NCI-H524 treated with DMSO at 0.1 percent for 48 hours (cell line): Measurements from ENCODE around the gene ARHGAP6.

Experiments used
- DNase-seq: peaks from one replicate; lab custom pipeline; 2025; lab: John Stamatoyannopoulos, UW

The ARHGAP6 gene

GRCh38 chrX:11351375-11352295 is 314.1 kb downstream of the ARHGAP6 start:
- DNase-seq: no peak

DNA sequence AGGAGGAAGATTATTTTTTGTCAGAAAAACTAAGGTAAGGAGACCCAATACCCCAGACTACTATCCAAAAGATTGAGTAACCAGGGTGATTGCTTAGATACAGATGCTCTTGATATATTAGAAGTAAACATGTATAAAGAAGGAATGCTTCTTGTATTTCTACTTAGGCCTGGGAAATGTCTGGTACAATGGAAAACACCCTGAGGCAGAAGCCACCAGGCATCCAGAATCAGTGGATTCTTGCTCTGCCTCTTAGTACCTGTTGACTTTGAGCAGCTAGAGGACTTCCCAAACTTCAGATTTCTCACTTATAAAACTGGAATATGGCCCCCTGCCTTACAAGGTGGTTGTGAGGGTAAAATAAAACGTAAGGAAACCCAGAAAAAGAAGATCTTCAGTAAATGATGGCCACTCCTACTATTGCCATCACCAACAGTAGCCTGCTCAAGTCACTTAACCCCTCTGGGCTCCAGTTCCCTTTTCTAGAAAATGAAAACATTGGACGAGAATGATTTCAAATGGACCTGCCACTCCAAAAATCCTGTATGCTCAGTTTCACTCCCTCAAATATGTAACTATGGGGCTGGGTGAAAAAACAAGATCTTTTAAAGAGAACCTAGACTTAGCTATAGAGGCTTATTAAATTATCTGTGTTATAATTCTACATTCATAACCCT is 315.9 kb downstream of the ARHGAP6 start:
- no peak for DNase-seq

- DNase-seq: no peak
These were observed 316.7 kb downstream of the ARHGAP6 start for GRCh38 chrX:11349020-11349419.

- no peak for DNase-seq
These were observed 318.4 kb downstream of the ARHGAP6 start for GRCh38 chrX:11347300-11347699.

DNA sequence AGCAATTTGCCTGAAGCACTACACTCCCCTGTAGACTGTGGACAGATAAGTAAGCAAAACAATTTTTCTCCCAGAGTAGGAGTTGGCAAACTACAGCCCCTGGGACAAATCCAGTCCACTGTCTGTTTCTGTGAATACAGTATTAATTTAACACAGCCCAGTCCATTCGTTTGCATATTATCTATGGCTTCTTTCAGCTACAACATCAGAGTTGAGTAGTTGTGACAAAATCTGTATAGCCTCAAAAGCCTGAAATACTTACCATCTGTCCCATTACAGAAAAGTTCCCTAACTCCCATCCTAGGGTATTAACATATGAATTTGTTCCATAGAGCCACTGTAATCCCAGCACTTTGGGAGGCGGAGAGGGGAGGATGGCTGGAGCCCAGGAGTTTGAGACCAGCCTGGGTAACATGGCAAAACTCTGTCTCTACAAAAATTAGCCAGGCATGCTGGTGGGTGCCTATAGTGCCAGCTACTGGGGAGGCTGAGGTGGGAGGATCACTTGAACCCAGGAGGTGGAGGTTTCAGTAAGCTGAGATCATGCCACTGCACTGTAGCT is 319.5 kb downstream of the ARHGAP6 start:
- DNase-seq: no peak

DNA sequence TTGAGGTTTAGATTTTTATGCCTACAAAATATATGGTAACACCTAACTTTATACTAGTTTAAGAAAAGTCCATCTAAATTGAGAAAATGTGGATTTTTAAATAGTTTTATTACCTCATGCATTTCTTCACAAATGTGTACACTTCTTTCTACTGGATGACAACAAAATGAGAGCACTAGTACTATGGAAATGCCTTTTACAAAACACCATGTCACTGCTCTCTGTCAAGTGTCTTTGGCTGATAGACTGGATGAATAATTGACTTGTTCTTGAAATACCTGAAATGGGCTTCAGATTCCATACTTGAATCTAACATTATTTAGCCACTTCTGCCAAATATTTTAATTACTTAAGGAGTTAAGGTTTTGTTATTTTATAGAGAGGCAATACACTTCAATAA is 323.0 kb downstream of the ARHGAP6 start:
- no peak for DNase-seq

DNA sequence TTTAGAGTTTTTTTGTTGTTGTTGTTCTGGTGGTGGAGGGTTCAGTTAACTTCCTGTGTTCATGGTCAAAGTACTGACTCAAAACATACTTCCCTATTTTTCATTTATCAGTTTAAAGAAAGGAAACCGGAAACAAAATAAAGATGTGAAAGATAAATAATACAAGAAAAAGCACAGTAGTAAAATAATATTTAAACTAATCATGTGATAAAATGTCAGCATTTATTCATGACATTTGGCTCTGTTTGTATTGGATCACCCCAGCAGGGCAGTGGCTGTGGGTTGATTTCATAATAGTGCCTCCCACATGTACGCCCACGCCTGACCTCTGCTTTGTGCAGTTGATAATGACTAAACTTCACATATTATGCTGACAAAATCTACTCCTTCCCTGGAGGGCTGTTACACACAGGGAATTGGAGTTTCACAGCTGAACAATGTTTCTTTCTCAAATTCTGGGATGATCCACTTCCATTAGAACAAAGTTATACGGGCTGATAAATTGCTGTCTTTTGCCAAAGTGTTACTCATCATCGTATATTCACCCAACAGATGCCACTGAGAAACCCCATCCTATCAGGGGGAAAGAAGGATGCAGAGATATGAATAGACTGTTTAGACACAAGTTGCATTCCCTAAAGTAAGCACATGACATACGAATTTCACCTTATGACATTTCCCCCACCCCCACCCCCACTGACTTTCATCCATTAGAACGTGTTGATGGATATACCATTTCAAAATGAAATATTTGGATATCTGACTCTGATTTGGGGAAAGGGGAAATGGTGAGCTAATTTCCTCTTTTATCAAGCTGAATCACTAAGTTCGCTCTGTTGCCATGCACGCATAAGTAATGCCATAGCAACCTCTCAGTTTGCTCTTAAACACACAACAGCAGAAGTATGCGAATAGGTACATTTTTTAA is 324.2 kb downstream of the ARHGAP6 start:
- no peak for DNase-seq

GRCh38 chrX:11337292-11338009 is 328.3 kb downstream of the ARHGAP6 start:
- DNase-seq: no peak

DNA sequence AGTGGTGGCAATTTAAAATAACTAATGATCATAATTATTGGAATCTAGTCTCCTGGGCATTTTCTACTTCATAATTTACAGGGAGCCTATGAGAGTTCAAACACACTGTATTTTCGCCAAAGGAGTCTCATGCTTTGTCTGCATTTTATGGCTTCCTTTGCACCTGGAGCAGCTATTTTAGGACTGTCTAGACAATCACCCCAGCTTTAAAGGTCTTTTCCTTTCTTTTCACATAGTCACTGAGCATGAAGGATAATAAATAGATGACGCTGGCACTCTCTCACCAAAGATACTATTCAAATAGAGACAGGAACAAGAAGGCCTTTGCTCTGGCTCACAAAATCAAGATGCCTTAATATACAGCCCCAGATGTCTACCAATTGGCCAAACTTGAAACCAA is 329.5 kb downstream of the ARHGAP6 start:
- no peak for DNase-seq

GRCh38 chrX:11334165-11334564 is 331.6 kb downstream of the ARHGAP6 start:
- no peak for DNase-seq

- DNase-seq: no peak
These were observed 333.9 kb downstream of the ARHGAP6 start for GRCh38 chrX:11331788-11332187.

DNA sequence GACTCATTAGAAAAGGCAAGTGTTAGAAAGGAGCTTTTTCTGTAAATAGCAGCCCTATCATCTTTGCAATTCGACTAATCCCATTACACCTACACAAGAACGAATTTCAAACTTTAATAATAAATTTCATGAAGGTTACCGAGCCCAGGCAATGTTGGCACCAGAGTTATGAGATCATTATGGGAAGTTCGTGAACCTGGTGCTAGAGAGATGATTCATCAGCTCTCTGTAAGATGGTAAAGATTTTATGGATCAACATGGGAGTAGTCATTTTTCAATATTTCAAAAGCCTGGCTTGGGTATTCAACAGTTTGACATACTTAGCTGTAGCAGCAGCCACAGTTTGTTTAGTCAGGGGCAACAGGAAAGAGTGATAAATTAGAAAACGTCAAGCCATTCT is 336.7 kb downstream of the ARHGAP6 start:
- no peak for DNase-seq

GRCh38 chrX:11328134-11328533 is 337.6 kb downstream of the ARHGAP6 start:
- DNase-seq: no peak

DNA sequence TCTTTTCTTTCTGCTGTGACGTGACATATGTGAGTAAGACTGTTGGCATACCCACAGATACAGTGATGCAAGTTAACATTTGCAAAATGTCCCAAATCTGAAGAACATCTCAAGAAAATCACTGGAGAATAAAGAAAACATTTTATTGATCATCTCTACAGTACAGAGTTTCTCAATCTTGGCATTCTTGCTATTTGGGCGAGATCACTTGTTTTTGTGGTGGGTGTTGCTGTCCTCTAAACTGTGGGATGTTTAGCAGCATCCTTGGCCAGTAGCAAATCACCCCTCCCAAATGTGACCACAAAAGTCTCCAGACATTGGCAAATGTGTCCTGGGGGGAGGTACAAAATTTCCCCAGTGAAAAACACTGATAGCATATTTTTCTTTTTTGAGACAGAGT is 343.7 kb downstream of the ARHGAP6 start:
- DNase-seq: no peak

DNA sequence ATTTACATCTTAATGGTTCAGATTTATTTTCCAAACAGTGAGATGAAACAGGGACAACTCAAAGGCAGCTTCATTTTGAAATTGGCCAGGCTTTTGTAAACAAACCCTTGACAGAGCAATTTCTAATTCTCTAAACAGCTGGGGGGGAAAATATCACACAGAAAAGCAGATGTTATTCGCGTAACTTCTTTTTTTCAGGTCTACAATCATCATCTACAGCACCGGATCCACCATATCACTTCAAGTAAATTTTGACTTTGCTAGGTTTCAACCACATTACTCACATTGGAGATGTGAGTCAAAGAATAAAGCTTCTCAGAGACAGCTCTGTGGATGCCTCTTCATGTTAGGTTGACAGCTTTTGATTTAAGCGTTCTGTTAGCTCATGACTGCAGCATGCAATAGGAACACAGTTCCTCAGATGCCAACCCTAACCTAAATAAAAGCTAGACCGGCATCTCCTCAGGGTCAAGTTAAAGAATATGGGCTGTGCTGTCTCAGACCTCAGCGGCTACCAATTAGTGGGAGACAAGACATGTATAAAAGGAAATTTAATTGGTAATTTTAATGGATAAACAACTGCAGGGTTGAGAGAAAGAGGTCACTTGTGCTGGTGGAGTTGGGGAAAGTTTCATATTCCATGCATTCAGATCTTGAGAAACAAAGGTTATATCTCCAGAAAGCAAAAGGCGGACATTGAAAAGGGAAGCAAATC is 345.8 kb downstream of the ARHGAP6 start:
- DNase-seq: no peak

- no peak for DNase-seq
These were observed 354.0 kb downstream of the ARHGAP6 start for GRCh38 chrX:11311706-11312105.

- DNase-seq: no peak
These were observed 356.5 kb downstream of the ARHGAP6 start for GRCh38 chrX:11309220-11309619.

DNA sequence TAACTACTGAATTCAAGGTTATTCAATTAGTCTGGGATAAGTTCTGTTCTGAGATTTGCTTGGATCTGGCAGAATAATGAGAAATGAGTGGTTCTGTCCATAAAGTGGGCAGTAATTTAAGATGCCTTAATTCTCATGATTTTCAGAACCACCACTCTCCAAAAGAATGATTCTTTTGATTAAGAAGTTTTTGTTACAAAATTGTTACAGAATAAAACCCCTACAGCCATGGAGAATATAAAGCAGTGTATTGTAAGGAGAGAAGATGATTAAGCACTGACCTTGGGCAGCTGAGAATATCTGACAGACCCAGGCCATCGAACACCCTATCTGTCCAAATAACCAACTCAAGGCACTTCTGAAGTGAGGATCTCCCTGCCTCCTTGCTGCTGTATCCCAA is 360.1 kb downstream of the ARHGAP6 start:
- no peak for DNase-seq

GRCh38 chrX:11304829-11305228 is 360.9 kb downstream of the ARHGAP6 start:
- DNase-seq: no peak

DNA sequence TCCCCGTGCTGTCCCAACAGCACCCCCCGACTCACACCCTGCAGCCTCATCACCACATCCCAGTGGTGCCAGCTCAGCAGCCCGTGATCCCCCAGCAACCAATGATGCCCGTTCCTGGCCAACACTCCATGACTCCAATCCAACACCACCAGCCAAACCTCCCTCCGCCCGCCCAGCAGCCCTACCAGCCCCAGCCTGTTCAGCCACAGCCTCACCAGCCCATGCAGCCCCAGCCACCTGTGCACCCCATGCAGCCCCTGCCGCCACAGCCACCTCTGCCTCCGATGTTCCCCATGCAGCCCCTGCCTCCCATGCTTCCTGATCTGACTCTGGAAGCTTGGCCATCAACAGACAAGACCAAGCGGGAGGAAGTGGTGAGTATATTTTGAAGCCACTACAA is 367.1 kb downstream of the ARHGAP6 start:
- DNase-seq: no peak

GRCh38 chrX:11296051-11296450 is 369.7 kb downstream of the ARHGAP6 start:
- DNase-seq: no peak
